HG02610 (cell line): ENCODE results near the gene VIPAS39.
"Not testable (repeated sequence)": the region's sequence is repeated elsewhere in the genome, so short reads cannot be mapped to it uniquely, and the experiment has no call there.

Source experiments
- ATAC-seq: cut with Tn5 transposase; IDR thresholded peaks from one replicate; pipeline ENCODE4 v1.9.1; 2021; ENCODE audit warnings: mild to moderate bottlenecking, moderate library complexity; ENCODE audit not compliant: unreplicated experiment

The VIPAS39 gene

GRCh38 chr14:77470224-77470870 is 12.9 kb upstream of the VIPAS39 start:
- ATAC-seq, result no peak

DNA sequence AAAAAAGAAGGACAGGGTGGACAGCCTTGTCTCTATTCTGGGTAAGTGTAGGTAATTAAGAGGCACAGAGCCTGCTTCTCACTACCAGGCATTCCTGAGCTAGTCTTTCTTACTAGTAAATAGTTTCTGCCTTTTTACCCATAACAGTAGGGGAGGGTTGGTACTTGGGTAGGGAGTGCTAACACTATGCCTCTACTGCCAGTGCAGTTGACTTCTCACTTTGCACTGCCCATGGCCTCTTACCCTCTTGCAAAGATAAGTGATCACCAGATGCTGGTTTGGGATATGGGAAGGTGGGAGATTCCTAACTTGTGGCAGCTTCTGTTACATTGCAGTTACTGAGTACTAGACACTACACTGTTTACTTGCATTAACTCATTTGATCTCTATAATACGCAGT is 12.1 kb upstream of the VIPAS39 start:
- ATAC-seq, result no peak

- no peak for ATAC-seq
Measured at GRCh38 chr14:77469067-77469505, 11.7 kb upstream of the VIPAS39 start.

DNA sequence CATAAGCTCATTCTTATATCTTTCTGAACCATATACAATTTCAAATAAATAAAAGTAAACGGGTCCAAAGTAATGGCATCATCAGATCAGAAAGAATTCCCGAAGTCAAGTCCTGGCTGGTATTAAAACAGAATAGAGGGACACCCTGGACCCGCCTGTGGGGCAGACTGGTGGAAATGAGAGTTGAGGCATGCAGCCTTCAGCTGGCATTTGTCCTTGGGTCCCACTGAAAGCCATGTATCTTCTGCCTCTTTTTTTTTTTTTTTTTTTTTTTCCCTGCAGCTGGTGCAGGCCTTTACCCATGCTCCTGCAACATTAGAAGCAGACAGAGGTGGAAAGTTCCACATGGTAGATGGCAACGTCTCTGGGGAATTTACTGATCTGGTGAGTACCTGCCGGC is 10.4 kb upstream of the VIPAS39 start:
- no peak for ATAC-seq

GRCh38 chr14:77459072-77459723 is 1.8 kb upstream of the VIPAS39 start:
- ATAC-seq, result no peak

GRCh38 chr14:77458249-77458950 is 999 bp upstream of the VIPAS39 start:
- peak; percentile 17 for ATAC-seq

GRCh38 chr14:77457115-77457521 is 283 bp downstream of the VIPAS39 start:
- no peak for ATAC-seq

DNA sequence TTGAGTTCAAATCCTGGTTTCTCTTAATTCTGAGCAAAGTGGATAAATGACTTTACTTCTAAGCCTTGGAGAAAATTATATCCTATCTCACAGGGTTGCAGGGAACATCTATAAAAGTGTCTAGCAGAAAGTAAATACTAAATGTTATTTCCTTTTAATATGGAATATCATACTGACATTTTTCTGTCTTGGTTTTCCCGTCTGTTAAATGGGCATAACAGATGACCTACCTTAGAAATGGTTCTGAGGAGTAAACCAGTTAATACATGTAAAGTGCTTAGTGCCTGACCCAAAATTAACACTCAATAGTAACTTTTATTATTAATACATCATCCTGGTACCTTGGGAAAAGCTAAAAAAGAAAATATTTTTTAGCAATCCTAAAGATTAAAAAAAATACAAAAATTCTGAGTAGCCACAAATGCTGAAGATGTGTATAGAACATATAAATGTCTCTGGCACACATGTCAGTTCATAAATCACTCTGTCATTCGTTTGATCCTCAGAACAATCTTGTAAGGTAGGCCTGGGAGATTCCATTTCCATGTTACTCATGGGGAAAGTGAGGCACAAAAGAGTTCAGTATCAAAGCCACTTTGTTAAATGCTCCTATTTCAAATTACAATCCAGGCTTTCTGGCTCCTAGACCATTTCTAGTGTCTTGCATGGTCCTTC is 1.3 kb downstream of the VIPAS39 start:
- ATAC-seq, result no peak

GRCh38 chr14:77442196-77442595 is 15.2 kb downstream of the VIPAS39 start:
- ATAC-seq, result no peak

DNA sequence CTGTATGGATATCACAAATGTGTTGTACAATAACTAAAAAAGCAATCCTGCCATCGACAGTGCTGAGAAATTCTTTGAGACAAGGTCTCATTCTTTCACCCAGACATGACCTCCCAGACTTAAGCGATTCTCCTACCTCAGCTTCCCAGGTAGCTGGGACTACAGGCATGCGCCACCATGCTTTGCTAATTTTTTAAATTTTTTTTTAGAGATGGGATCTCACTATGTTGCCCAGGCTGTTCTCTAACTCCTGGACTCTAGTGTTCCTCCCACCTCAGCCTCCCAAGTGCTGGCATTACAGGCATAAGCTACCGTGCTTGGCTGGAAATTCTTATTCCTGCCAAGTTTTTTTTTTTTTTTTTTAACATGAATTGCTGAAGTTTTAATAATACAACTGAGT is 17.5 kb downstream of the VIPAS39 start:
- ATAC-seq, result no peak

- no peak for ATAC-seq
Measured at GRCh38 chr14:77438596-77438995, 18.8 kb downstream of the VIPAS39 start.

DNA sequence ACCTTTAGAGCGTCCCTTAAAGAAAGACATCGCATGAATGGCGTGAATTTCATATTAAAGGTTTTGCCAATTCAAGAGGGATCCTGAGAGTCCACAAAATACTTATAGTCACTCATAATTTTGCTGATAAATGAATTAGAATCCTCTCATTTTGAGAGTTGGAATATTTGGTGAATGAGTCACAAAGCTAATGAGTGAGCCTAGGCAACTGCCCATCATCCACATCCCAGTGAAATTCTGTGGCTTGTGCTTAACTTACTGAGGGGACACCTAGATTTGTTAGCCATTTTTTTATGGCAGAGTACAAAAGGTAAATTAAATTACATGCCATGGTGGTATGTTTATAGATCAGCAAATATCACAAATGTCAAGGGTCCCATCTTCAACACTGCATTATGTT is 21.4 kb downstream of the VIPAS39 start:
- no peak for ATAC-seq

DNA sequence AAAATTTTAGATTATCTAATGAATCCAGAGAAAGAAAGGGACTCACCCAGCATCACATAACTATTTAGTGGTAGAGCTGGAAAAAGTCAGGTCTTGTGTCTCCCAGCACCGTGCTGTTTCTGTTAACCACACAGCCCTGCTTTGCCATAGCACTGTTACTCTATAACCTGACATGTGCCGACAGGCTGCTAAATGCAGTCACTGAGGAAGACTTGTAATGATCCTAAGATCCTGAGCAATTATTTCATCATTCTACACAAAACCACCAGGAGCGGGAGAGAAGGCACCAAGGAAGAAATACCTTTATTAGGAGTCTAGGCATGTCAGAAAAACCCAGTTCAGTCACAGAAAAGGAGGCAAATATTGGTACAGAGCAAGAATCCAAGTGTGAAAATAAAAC is 31.0 kb downstream of the VIPAS39 start:
- no peak for ATAC-seq

GRCh38 chr14:77424862-77425261 is 32.5 kb downstream of the VIPAS39 start:
- no peak for ATAC-seq

DNA sequence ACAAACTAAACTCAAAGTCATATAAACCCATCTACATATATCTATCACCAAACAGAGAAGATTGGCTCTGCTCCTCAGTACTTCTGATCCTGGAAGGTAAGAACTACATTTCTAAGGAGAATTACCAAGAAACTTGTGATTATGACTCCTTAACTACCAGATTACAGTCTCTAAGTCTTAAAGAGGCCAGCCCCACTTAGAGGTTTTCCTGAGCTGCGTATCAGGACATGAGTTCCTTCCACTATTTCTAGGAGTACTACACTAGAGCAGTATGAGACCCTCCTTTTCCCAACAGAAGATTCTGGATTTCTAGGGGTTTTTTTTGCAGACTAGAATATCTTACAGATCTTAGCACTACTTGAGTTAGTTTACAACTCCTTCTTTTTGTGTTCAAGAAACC is 34.0 kb downstream of the VIPAS39 start, which contains the start of gene NOXRED1:
NOXRED1 (minus strand) TSS at position 101 of the 400 bp plus-strand sequence. CDS start 634 bp downstream, outside the sequence.
- no peak for ATAC-seq

DNA sequence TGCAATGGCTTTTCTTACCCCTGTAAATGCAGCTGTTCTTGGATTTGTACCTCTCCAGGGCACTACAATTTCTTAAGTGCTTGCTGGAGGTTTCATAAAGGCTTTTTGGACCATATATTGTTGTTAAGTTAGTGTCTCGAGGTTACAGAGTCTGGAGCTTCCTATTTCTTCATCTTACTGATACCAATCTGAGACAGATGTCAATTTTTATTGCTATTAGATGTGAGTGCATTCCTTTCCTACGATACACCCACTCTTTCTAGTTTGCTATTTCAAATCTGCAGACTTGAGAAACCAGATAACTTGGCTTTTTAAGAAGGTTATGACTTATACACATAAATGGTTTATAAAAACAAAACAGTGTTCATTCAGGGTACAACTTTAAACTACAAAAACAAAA is 36.2 kb downstream of the VIPAS39 start:
- no peak for ATAC-seq

GRCh38 chr14:77416836-77417235 is 40.6 kb downstream of the VIPAS39 start:
- ATAC-seq, result no peak

DNA sequence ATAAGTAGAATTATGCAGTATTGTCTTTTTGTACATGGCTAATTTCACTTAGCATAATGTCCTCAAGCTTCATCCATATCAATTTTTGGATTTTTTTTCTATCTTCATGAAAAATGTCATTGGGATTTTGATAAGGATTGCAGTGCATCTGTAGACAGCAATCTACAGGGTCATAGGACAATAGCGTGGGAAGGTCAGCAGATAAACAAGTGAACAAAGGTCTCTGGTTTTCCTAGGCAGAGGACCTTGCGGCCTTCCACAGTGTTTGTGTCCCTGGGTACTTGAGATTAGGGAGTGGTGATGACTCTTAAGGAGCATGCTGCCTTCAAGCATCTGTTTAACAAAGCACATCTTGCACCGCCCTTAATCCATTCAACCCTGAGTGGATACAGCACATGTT is 41.3 kb downstream of the VIPAS39 start:
- ATAC-seq, result not testable (repeated sequence)

GRCh38 chr14:77415403-77416030 is 41.9 kb downstream of the VIPAS39 start:
- not testable (repeated sequence) for ATAC-seq

GRCh38 chr14:77409131-77409533 is 48.3 kb downstream of the VIPAS39 start:
- ATAC-seq, result no peak

DNA sequence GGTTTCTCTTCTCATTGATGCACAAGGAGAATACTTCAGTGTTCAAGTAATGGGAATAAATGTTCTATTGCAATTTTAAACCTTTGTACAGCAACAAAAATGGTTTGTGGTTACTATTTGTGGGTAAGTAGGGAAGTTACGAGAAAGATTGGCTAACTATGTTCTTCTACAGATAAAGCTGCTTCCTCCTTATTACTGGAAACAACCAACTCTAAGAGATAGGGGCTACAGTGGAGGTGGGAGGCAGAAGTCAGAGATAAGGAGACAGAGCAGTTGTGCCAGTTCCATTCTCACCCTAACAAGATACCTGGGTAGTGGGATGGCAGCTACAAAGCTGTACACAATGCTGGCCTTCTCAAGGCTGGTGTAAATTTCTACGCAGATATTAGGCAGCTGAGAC is 50.2 kb downstream of the VIPAS39 start:
- no peak for ATAC-seq
